OCI-LY7 (cell line): ENCODE data around the gene ETFB. TPM values are rescaled to one million over a fixed set of nuclear protein-coding genes. Genes with fewer than 3 reads are reported as not detected.

Experiments used
- BruUV-seq: library from RNA; stranded (reverse); fragments of 400-500 nt; replicated peaks from 2 replicates; lab custom pipeline; 2021; lab: Mats Ljungman, UMichigan
- CTCF ChIA-PET: fragments of 300-600 bp; sonication (Branson Sonifier 250); formaldehyde crosslinking; loops from one replicate; lab custom pipeline; 2022; ENCODE audit warnings: antibody characterized with exemption; ENCODE audit not compliant: unreplicated experiment; lab: Charles Lee
- POLR2A ChIA-PET: fragments of 300-600 bp; sonication (Branson Sonifier 250); formaldehyde crosslinking; loops from one replicate; lab custom pipeline; 2022; ENCODE audit warnings: antibody characterized with exemption; lab: Charles Lee
- DNase-seq: peaks from one replicate; pipeline ENCODE4 v3.0.0-alpha.2; 2015; ENCODE audit warnings: low spot score
- H2AFZ ChIP-seq: fragments of 200-600 bp; sonication (generic), shearing (Covaris generic); 2 replicates; pipeline ENCODE4 v1.6.1; 2014; ENCODE audit warnings: mild to moderate bottlenecking, antibody characterized with exemption, low read length, moderate library complexity
- H3K27ac ChIP-seq: fragments of 200-600 bp; sonication (generic); 2 replicates; pipeline ENCODE4 v1.5.1; 2014; ENCODE audit warnings: mixed run types, low read depth, mild to moderate bottlenecking, moderate library complexity, low read length, inconsistent platforms; ENCODE audit not compliant: poor library complexity, severe bottlenecking
- H3K36me3 ChIP-seq: fragments of 200-600 bp; sonication (generic); 2 replicates; pipeline ENCODE4 v1.6.1; 2014; ENCODE audit warnings: mild to moderate bottlenecking, antibody characterized with exemption, low read length, moderate library complexity, mixed read lengths; ENCODE audit not compliant: insufficient read depth
- H3K4me1 ChIP-seq: fragments of 200-600 bp; sonication (generic); 2 replicates; pipeline ENCODE4 v1.5.1; 2014; ENCODE audit warnings: mild to moderate bottlenecking, low read length; ENCODE audit not compliant: insufficient read depth, poor library complexity, severe bottlenecking
- H3K4me2 ChIP-seq: fragments of 200-600 bp; sonication (generic); 2 replicates; pipeline ENCODE4 v1.6.1; 2014; ENCODE audit warnings: mild to moderate bottlenecking, low read length
- H3K4me3 ChIP-seq: fragments of 200-600 bp; sonication (generic); 2 replicates; pipeline ENCODE4 v1.5.1; 2014; ENCODE audit warnings: mild to moderate bottlenecking, low read depth, low read length; ENCODE audit not compliant: poor library complexity, severe bottlenecking
- H3K79me2 ChIP-seq: fragments of 200-600 bp; sonication (generic); 2 replicates; pipeline ENCODE4 v1.6.1; 2016; ENCODE audit warnings: low read depth, mild to moderate bottlenecking, low read length, moderate library complexity, mixed read lengths; ENCODE audit not compliant: insufficient read depth
- H3K9me2 ChIP-seq: fragments of 200-600 bp; sonication (generic); 2 replicates; pipeline ENCODE4 v1.6.1; 2016; ENCODE audit warnings: mild to moderate bottlenecking, low read length, mixed read lengths; ENCODE audit not compliant: insufficient read depth
- H3K9me3 ChIP-seq: fragments of 200-600 bp; sonication (generic); 2 replicates; pipeline ENCODE4 v1.6.1; 2014; ENCODE audit warnings: mild to moderate bottlenecking, mixed run types, low read length, mixed read lengths
- H4K20me1 ChIP-seq: fragments of 200-600 bp; sonication (generic); 2 replicates; pipeline ENCODE4 v1.6.1; 2014; ENCODE audit warnings: mild to moderate bottlenecking, antibody characterized with exemption, low read length, moderate library complexity, mixed read lengths; ENCODE audit not compliant: insufficient read depth
- EZH2phosphoT487 ChIP-seq: fragments of 200-600 bp; sonication (generic); IDR thresholded peaks from 2 replicates; pipeline ENCODE4 v1.6.1; 2018; ENCODE audit warnings: low read depth, borderline replicate concordance, mild to moderate bottlenecking, mixed run types, antibody characterized with exemption, low read length, moderate library complexity, mixed read lengths
- intact Hi-C: fragments of 100-400 bp; cut with micrococcal nuclease; formaldehyde crosslinking; loops from one replicate; pipeline ENCODE4 v1.10.0; 2022; ENCODE audit not compliant: unreplicated experiment
- total RNA-seq, 2 experiments: library from RNA; depleted of rRNA in 1 of 2; stranded (reverse); fragments of >200 nt in 1 of 2; shearing (Covaris generic) in 1 of 2; gene quantifications; 2 replicates each; pipeline ENCODE4 v1.2.3, GENCODE V29; 2014 to 2022
- TF ChIP-seq, protein P1 (sequence below): fragments of 200-600 bp; sonication (generic); conservative IDR thresholded peaks from 2 replicates; pipeline ENCODE4 v1.5.1; 2014; ENCODE audit warnings: mild to moderate bottlenecking, antibody characterized with exemption, low read length, moderate library complexity, mixed read lengths

ETFB gene
- total RNA-seq, 2 experiments from 2014 or later: 58.2 to 71.6 TPM

DNA sequence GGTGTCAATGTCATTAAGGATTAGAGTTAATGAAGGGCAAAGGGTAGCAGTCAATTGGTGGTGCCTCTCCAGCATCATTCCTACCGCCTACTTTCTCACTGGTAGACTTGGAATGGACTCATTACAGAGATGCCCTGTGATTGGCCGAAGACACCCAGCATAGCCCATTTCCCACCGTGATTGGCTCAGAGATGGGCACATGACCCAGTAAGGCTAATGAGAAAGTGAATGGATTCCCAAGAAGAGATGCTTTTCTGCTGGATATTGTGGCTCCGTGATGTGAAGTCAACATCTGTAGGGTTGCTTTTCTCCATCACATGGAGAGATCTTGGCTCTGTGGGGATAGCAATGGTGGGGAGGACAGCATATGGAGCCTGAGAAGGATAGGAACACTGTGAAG lies 35.8 kb downstream of the ETFB start:
- Histone ChIP-seq H3K4me1 (no peaks in the 10 kb centered on the region), H2AFZ (no peak overlapping the region), H3K36me3 (no peaks in the 10 kb centered on the region), H3K9me2 (no peaks in the 10 kb centered on the region), H3K4me3 (no peak overlapping the region), H3K9me3 (no peaks in the 10 kb centered on the region), H3K27ac (no peak overlapping the region), H4K20me1 (no peaks in the 10 kb centered on the region), H3K4me2 (no peak overlapping the region), H3K79me2 (no peaks in the 10 kb centered on the region)
- ChIA-PET POLR2A (no interaction called here), CTCF (no interaction called here)
- no TSS peak for BruUV-seq
- TF ChIP-seq, protein P1, sequence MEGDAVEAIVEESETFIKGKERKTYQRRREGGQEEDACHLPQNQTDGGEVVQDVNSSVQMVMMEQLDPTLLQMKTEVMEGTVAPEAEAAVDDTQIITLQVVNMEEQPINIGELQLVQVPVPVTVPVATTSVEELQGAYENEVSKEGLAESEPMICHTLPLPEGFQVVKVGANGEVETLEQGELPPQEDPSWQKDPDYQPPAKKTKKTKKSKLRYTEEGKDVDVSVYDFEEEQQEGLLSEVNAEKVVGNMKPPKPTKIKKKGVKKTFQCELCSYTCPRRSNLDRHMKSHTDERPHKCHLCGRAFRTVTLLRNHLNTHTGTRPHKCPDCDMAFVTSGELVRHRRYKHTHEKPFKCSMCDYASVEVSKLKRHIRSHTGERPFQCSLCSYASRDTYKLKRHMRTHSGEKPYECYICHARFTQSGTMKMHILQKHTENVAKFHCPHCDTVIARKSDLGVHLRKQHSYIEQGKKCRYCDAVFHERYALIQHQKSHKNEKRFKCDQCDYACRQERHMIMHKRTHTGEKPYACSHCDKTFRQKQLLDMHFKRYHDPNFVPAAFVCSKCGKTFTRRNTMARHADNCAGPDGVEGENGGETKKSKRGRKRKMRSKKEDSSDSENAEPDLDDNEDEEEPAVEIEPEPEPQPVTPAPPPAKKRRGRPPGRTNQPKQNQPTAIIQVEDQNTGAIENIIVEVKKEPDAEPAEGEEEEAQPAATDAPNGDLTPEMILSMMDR: no peak
- no peak for TF ChIP-seq EZH2phosphoT487
- intact Hi-C loops: loop anchor here (10.0 kb wide), 1 partner anchor 324 kb away; no protein-coding TSS in a partner anchor
- no peak for DNase-seq

DNA sequence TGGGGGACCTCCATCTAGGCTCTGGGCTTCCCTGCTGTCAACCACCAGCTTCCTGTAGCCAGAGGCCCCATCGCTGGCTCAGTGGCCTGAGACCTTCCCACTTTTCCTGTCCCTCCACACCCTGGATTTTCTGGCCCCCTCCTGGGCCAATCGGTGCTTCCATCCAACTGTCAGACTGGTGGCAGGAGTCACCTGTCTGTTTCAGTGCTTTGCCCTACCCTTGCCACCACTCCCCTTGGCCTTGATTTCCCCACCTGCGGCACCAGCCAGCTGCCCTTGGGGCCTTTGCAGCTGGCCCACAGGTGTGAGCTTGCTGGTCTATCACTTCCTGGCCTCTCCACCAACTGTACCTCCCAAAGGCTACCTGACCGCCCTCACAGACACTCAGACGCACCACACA lies 36.8 kb downstream of the ETFB start:
- no peaks in the 10 kb centered on the region for H3K9me3 ChIP-seq
- POLR2A ChIA-PET: no interaction called here
- CTCF ChIA-PET: no interaction called here
- H2AFZ ChIP-seq: no peak overlapping the region
- H3K4me3 ChIP-seq: no peak overlapping the region
- H4K20me1 ChIP-seq: no peaks in the 10 kb centered on the region
- H3K4me1 ChIP-seq: no peaks in the 10 kb centered on the region
- intact Hi-C loops: no loop called here
- DNase-seq: no peak
- no peak for TF ChIP-seq EZH2phosphoT487
- TF ChIP-seq, protein P1: no peak
- H3K36me3 ChIP-seq: no peaks in the 10 kb centered on the region
- no peaks in the 10 kb centered on the region for H3K9me2 ChIP-seq
- no peaks in the 10 kb centered on the region for H3K79me2 ChIP-seq
- H3K27ac ChIP-seq: no peak overlapping the region
- BruUV-seq: no TSS peak
- H3K4me2 ChIP-seq: no peak overlapping the region

DNA sequence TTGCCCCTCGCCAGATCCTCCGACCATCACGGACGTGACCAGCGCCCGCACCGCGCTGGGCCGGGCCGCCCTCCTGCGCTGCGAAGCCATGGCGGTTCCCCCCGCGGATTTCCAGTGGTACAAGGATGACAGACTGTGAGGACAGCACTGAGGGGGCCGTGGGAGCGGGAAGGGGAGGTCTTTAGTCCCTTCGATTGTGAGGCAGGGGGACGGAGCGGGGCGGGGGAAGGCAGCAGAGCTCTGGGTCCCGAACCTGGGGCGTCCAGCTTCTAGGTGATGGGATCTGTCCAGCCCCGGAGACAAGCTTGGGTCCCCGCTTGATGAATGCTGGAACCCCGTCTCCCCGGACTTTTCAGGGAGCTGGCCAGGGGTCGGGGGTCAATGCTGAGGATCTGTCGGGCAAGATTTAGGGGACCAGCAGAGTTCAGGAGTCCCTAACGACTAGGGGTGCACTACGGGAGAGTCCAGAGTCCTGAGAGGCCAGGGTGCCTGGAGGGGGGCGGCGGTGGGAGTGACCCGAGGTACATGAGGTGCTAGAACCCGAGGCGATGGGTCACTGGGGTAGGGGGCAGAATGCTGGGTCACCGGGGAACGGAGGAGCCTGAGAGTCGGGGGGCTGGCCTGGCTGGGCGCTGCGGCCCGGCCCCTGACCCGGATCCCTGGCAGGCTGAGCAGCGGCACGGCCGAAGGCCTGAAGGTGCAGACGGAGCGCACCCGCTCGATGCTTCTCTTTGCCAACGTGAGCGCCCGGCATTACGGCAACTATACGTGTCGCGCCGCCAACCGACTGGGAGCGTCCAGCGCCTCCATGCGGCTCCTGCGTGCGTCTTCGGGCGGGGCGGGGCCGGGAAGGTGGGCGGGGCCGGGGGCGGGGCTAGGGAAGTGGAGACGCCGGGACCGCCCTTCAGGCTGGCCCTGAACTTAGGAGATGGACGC lies 38.9 kb downstream of the ETFB start:
- no peak overlapping the region for H3K4me3 ChIP-seq
- no TSS peak for BruUV-seq

More for the DNA sequence above, 38.9 kb downstream of the ETFB start:
- Histone ChIP-seq H2AFZ (no peak overlapping the region), H3K79me2 (no peaks in the 10 kb centered on the region), H3K9me3 (no peaks in the 10 kb centered on the region), H4K20me1 (no peaks in the 10 kb centered on the region), H3K4me2 (no peak overlapping the region), H3K9me2 (no peaks in the 10 kb centered on the region), H3K4me1 (no peaks in the 10 kb centered on the region), H3K27ac (no peak overlapping the region), H3K36me3 (no peaks in the 10 kb centered on the region)
- no peak for DNase-seq
- no peak for TF ChIP-seq EZH2phosphoT487
- TF ChIP-seq, protein P1: no peak
- intact Hi-C loops: no loop called here
- ChIA-PET POLR2A (no interaction called here), CTCF (no interaction called here)
